Aortic smooth muscle cell (primary cell): ENCODE results near the gene IDI2. TPM values are rescaled to one million over a fixed set of nuclear protein-coding genes. Genes with fewer than 3 reads are reported as not detected.

Experiments
- total RNA-seq: library from RNA; depleted of rRNA; stranded (reverse); fragments of >200 nt; gene quantifications from 2 replicates; pipeline ENCODE4 v1.2.3, GENCODE V29; 2014

IDI2 gene
- not detected in 2 replicates for total RNA-seq

DNA sequence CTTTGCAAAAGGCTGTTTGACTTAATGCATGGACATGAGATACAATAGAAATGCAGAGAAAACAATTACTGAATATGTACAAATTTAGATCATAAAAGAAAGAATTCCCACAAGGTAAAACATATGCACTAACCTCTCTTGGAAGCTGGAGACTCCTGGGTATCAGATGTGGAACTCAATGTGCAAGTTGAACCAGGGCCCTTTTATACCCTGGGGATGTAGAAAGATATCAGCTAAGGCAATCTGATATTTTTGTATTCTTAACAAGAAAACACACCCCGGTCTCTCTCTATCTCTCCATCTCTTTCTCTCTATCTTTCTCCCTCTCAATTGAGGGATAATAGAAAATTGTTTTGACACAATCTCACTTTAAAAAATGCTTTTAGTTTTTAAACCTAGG, at the start of gene IDI2:
Gene IDI2, minus strand, starts transcription at position 177 of the 400 bp plus-strand sequence. CDS start 1,136 bp downstream, outside the sequence.

DNA sequence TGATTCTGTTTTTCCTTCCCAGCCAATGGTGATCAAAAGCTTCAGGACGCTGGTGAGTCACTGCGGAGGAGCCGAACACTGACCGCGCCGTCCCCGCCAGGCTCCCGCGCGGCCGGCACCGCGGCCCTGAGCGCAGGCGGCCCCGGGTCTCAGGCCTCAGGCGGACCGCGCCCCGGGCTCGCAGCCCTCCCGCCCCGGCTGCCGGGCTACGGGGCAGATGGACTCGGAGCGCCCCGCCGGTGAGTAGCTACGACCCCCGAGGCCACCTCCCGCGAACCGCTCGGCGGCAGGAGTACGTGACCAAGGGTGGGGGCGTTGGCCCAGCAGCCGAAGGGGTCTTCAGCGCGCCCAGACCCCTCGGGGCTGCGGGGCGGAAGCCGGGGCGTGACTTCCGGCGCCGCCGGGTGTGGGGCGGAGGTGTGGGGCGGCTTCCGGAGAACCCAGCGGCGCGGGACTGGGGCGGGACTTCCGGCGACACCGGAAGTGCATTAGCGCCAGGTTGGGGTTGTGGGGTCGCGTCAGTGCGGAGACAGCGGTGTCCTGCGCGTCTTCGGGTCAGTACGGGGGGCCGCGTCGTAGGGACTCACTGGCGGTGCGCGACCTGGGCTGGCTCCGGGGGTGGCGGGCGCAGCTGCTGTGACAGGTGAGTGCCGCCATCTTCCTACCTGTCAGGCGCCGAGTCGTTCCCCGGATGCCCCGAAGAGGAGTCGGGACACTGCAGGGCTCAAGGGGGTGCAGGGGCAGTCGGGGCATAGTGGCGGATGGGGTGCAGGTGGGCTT, 30.9 kb upstream of the IDI2 start, which contains the start of gene WDR37:
Gene WDR37, plus strand, starts transcription at position 60 of the 780 bp plus-strand sequence. CDS start 15,771 bp downstream, outside the sequence.

DNA sequence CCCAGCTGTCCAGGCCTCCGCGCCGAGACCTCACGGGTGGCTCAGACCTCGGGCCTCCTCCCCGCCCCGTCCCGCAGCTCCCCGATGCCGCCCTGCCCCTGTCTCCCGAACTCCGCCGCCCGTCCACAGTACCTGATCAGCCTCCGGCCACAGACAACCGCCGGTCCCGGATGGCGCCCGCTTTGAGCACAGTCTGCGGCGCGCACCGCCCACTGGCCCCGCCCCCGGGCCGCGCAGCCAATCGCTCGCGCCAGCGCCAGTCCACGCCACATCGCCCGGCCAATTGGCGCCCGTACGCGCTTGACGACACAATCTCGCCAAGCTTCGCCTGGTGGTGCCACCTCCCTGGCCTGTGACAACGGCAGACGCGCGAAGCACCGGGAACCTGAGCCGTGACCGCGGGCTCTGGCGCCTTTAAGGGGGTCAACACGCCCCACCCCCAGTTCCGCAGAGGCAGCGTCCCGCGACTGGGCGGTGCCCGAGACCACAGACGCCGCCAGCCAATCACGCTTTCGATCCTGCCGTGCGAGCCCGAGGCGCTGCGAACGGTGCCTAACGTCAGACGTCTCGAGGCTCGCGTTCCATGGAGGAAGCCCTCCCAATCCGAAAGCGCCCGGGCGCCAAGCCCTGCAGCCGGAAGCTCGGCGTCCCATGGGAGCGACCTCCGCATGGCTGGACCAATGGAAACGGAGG, 23.2 kb upstream of the IDI2 start, which contains the start of gene IDI1:
Gene IDI1, minus strand, starts transcription at position 388 of the 693 bp plus-strand sequence. Its CDS starts 116 bp downstream, at position 272.

DNA sequence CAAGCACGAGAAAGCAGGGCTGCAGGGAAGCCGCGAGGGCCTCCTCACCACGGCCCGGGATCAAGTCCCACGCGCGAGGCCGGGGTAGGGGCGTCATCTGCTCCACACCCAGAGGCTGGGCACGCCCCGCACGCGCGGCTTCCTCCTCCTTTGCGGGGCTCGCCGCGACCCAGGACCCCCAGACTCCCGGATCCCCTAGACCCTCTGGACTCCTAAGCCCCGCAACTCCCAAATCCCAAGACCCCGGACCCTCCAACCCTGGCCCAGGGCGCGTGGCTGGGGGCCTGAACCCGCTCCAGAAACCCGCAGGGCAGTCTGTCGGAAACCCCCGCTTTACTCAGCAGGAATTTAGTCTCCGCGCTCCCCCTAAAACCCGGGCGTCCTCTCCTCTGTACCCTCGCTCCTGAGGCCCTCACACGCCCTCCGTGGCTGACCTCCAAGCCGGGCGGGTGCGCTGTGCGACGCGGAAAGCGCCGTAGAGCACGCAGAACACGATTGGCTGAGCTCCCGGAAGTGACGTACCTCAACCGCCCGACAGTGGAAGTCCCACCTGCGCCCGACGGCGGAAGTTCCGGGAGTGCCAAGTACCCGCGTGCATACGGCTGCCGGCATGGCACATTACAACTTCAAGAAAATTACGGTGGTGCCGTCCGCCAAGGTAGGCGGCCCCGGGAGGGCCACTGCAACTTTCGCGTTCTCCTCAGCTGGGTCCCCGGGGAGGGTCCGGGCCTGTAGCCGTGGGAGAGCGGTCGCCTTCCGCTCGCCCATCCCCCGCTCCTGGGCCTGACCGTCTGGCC, 37.6 kb downstream of the IDI2 start, which contains the start of gene GTPBP4:
Gene GTPBP4, plus strand, starts transcription at position 565 of the 797 bp plus-strand sequence. Its CDS starts 46 bp downstream, at position 611.

Other genes starting within 250 kb of the IDI2 start
- gene LARP4B, start 94.2 kb downstream of the IDI2 start, total RNA-seq = 26.4 and 27.2 TPM in 2 replicates
- 33.4 and 38.8 TPM in 2 replicates for gene GTPBP4, start 37.4 kb downstream of the IDI2 start, total RNA-seq
- 80.7 and 93.7 TPM in 2 replicates for gene IDI1, start 23.3 kb upstream of the IDI2 start, total RNA-seq
- gene WDR37, start 30.5 kb upstream of the IDI2 start, total RNA-seq = 14.4 and 15.7 TPM in 2 replicates